Stimulated activated effector memory CD8-positive, alpha-beta T cell treated with anti-CD3 and anti-CD28 coated beads, Interleukin-12 subunit alpha, Interleukin-12 subunit beta, amount 100 ng/mL, for 72 hours (primary cell): ENCODE data around the gene LILRB1.
"Not testable (repeated sequence)": the region's sequence is repeated elsewhere in the genome, so short reads cannot be mapped to it uniquely, and the experiment has no call there.

ENCODE experiments used
- ATAC-seq: fragments of 150-1000 bp; cut with Tn5 transposase; 2 replicates; pipeline ENCODE4 v1.10.0; 2021
- DNase-seq, 2 donors: peaks; one replicate each; pipeline ENCODE4 v3.0.0; 2021 to 2022; ENCODE audit warnings: low spot score in 2 of 2
- H3K27ac Mint-ChIP-seq: one replicate; pipeline ENCODE4 v1.8.0; 2022; ENCODE audit warnings: mild to moderate bottlenecking, mixed read lengths
- H3K36me3 Mint-ChIP-seq: one replicate; pipeline ENCODE4 v1.8.0; 2022; ENCODE audit warnings: mild to moderate bottlenecking, mixed read lengths
- H3K4me1 Mint-ChIP-seq: one replicate; pipeline ENCODE4 v1.8.0; 2022; ENCODE audit warnings: mixed read lengths
- H3K4me3 Mint-ChIP-seq: one replicate; pipeline ENCODE4 v1.8.0; 2022; ENCODE audit warnings: mild to moderate bottlenecking, mixed read lengths
- H3K9me3 Mint-ChIP-seq: one replicate; pipeline ENCODE4 v1.8.0; 2022; ENCODE audit warnings: mixed read lengths

LILRB1 gene

GRCh38 chr19:54614726-54615125 is 15.6 kb upstream of the LILRB1 start:
- no peak for ATAC-seq
- Mint-ChIP-seq H3K27ac (no peak overlapping the region), H3K4me1 (peaks cover 11% of the 10 kb centered on the region)

DNA sequence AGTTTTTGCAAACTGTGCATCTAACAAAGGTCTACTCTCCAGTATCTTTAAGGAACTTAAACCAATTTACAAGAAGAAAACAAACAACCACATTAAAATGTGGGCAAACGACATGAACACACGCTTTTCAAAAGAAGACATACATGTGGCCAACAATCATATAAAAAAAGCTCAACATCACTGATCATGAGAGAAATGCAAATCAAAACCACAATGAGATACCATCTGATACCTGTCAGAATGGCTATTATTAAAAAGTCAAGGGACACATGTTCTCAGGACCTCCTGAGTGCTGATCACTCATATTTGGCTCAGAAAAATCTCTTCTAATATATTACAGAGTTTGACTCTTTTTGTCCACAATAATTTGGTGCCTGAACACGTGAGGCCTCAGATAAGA is 14.2 kb upstream of the LILRB1 start:
- no peaks in the 10 kb centered on the region for H3K36me3 Mint-ChIP-seq
- peaks cover 11% of the 10 kb centered on the region for H3K4me1 Mint-ChIP-seq
- ATAC-seq (no peak), DNase-seq (no peak)
- no peak overlapping the region for H3K4me3 Mint-ChIP-seq
- H3K27ac Mint-ChIP-seq: no peak overlapping the region
- no peaks in the 10 kb centered on the region for H3K9me3 Mint-ChIP-seq

More at GRCh38 chr19:54614726-54615125, 15.6 kb upstream of the LILRB1 start:
- no peak for DNase-seq
- Mint-ChIP-seq H3K4me3 (no peak overlapping the region), H3K9me3 (no peaks in the 10 kb centered on the region), H3K36me3 (no peaks in the 10 kb centered on the region)

DNA sequence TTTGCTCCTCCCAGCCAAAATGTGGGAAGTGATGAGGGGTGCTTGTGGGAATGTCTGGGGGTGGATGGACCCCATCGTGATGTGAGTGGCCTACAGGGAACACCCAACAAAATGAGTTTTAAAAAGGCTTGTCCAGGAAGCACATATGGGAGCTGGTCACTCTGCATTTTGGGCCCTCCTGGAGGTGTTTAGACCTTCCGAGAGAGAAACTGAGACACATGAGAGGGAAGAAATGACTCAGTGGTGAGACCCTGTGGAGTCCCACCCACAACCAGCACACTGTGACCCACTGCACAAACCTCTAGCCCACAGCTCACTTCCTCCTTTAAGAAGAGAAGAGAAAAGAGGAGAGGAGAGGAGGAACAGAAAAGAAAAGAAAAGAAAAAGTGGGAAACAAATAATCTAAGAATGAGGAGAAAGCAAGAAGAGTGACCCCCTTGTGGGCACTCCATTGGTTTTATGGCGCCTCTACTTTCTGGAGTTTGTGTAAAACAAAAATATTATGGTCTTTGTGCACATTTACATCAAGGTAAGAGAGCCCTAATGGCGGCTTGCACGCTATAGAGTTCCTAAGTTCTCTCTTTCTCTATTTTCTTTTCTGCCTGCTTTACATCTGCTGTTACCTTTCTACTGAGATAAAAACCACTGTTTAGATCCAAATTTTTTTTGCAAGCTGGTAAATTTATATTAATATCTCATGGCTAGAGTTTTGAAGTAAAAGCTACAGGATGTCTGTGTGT is 13.3 kb upstream of the LILRB1 start:
- Mint-ChIP-seq H3K36me3 (no peaks in the 10 kb centered on the region), H3K27ac (peak overlapping the region; percentile 72), H3K4me3 (peak overlapping the region; percentile 68), H3K9me3 (no peaks in the 10 kb centered on the region), H3K4me1 (peaks cover 18% of the 10 kb centered on the region)
- ATAC-seq: peak; percentile 78
- peak in 1 of 2 donors; percentile 60 for DNase-seq

GRCh38 chr19:54620464-54620863 is 9.8 kb upstream of the LILRB1 start:
- H3K27ac Mint-ChIP-seq: no peak overlapping the region
- H3K4me1 Mint-ChIP-seq: peaks cover 43% of the 10 kb centered on the region
- peak overlapping the region; percentile 18 for H3K4me3 Mint-ChIP-seq
- no peaks in the 10 kb centered on the region for H3K9me3 Mint-ChIP-seq
- DNase-seq (no peak), ATAC-seq (no peak)
- no peaks in the 10 kb centered on the region for H3K36me3 Mint-ChIP-seq

DNA sequence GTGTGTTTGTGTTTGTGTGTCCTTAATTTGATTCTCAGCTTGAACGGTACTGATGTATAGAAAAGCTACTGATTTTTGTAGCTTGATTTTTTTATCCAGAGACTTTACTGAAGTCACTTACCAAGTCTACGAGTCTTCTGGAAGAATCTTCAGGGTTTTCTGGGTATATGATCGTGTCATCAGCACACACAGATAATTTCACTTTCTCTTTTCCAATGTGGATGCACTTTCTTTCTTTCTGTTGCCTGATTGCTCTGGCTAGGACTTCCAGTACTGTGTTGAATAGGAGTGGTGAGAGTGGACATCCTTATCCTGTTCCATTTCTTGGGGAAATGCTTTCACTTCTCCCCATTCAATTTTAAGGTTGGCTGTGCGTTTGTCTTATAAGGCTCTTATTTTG is 7.9 kb upstream of the LILRB1 start:
- Mint-ChIP-seq H3K4me1 (peaks cover 39% of the 10 kb centered on the region), H3K9me3 (no peaks in the 10 kb centered on the region), H3K36me3 (peaks cover under 1% of the 10 kb centered on the region), H3K27ac (peak overlapping the region; percentile 64), H3K4me3 (peak overlapping the region; percentile 57)
- peak in 1 of 2 donors; percentile 33 for DNase-seq
- no peak for ATAC-seq

- H3K4me1 Mint-ChIP-seq: peaks cover 39% of the 10 kb centered on the region
- peak; percentile 57 for ATAC-seq
- DNase-seq: peak in 1 of 2 donors; percentile 48
- H3K9me3 Mint-ChIP-seq, H3K36me3 Mint-ChIP-seq: not testable (repeated sequence)
- peak overlapping the region; percentile 57 for H3K4me3 Mint-ChIP-seq
- H3K27ac Mint-ChIP-seq: peak overlapping the region; percentile 74
Observed at GRCh38 chr19:54624234-54624633, 6.0 kb upstream of the LILRB1 start.

DNA sequence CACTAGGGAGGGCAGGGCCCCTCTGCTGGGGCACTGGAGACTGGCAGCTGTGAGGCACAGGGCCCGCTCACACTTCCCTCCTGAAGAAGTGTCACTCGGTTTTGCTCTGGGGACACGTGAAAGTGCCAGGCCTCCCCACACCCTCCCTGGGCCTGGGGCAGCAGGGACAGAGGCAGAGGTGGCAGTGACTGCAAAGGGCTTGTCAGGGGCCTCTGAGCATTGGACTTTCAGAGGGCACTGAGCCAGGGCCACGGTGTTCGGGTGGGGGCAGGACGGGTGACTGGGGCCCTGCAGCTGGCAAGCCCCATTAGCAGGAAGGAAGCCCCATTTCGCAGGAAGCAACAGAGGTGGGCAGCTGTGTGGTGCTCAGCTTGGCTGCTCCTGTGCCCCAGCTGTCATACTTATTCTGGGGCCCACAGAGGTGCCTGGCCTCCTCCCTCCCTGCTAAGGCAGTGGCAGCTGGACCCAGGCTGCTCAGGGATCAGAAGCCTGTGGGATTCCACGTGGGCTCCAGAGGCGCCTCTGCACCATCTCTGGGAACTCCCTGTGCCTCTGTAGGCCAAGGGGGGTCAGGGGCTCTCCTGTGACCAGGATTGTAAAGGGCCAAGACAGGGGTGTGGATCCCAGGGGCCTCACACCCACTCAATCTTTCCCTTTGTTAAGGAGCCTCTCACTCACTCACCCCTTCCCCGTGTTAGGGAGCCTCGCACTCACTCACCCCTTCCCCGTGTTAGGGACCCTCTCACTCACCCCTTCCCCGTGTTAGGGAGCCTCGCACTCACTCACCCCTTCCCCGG is 5.2 kb upstream of the LILRB1 start:
- H3K36me3 Mint-ChIP-seq, H3K9me3 Mint-ChIP-seq: not testable (repeated sequence)
- Mint-ChIP-seq H3K4me1 (peaks cover 44% of the 10 kb centered on the region), H3K27ac (peak overlapping the region; percentile 74), H3K4me3 (peak overlapping the region; percentile 57)
- DNase-seq (peak in 1 of 2 donors; percentile 38), ATAC-seq (peak; percentile 63)

DNA sequence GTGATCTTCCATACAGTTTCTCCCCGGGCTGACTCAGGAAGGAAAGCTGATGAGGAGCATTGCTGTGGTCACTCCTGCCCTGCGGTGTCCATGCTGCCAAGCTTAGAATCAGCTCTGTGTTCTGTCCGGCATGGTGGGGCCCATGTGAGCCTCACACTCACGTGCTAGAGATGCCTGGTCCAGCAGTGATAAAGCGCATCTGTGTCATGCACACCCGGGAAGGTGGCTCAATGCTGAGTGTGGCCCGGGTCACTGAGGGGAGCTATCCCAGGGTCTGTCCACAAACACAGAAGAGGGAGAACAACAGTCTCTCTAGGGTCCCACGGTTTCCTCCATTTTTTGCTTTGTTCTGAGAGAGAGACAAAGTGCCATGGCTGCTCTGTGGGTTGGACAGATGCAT is 3.5 kb upstream of the LILRB1 start:
- H3K4me1 Mint-ChIP-seq: peaks cover 44% of the 10 kb centered on the region
- H3K9me3 Mint-ChIP-seq: no peaks in the 10 kb centered on the region
- DNase-seq: peak in 1 of 2 donors; percentile 33
- no peak overlapping the region for H3K27ac Mint-ChIP-seq
- no peak overlapping the region for H3K4me3 Mint-ChIP-seq
- peaks cover 6% of the 10 kb centered on the region for H3K36me3 Mint-ChIP-seq
- no peak for ATAC-seq

GRCh38 chr19:54627912-54628311 is 2.4 kb upstream of the LILRB1 start:
- peak in 1 of 2 donors; percentile 40 for DNase-seq
- H3K4me3 Mint-ChIP-seq, H3K9me3 Mint-ChIP-seq, ATAC-seq, H3K27ac Mint-ChIP-seq: not testable (repeated sequence)
- Mint-ChIP-seq H3K4me1 (peaks cover 34% of the 10 kb centered on the region), H3K36me3 (peaks cover 13% of the 10 kb centered on the region)

DNA sequence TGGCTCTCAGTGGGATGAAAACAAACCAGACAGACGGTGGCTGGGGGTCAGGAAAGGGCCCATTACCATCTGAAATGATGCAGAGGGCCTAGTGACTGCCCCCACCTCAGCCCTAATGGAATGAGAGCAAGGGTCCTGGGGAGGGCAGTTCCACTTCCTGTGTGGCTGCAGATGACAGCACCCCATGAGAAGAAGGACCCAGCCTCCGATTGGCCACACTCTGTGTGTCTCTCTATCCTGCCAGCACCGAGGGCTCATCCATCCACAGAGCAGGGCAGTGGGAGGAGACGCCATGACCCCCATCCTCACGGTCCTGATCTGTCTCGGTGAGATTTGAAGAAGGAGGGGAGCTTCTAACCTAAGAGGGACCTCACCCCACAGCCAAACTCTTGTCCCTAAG is 498 bp downstream of the LILRB1 start:
- DNase-seq (peak in 1 of 2 donors; percentile 47), ATAC-seq (no peak)
- Mint-ChIP-seq H3K9me3 (no peaks in the 10 kb centered on the region), H3K4me1 (peaks cover 15% of the 10 kb centered on the region), H3K27ac (peak overlapping the region; percentile 40), H3K4me3 (peak overlapping the region; percentile 10), H3K36me3 (peaks cover 13% of the 10 kb centered on the region)

DNA sequence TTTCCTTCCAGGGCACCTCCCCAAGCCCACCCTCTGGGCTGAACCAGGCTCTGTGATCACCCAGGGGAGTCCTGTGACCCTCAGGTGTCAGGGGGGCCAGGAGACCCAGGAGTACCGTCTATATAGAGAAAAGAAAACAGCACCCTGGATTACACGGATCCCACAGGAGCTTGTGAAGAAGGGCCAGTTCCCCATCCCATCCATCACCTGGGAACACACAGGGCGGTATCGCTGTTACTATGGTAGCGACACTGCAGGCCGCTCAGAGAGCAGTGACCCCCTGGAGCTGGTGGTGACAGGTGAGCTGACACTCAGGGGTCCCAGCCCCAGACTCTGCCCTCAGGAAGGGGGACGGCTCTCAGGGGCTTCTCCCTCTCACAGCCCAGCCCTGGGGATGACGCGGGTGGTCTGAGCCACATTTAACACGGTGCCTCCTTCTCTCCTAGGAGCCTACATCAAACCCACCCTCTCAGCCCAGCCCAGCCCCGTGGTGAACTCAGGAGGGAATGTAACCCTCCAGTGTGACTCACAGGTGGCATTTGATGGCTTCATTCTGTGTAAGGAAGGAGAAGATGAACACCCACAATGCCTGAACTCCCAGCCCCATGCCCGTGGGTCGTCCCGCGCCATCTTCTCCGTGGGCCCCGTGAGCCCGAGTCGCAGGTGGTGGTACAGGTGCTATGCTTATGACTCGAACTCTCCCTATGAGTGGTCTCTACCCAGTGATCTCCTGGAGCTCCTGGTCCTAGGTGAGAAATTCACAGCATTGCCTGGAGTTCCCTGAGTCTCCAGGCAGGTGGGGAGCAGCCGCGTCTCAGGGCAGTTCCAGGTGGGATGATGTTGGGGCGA is 1.4 kb downstream of the LILRB1 start:
- H3K27ac Mint-ChIP-seq, DNase-seq, H3K9me3 Mint-ChIP-seq, H3K4me3 Mint-ChIP-seq, ATAC-seq: not testable (repeated sequence)
- Mint-ChIP-seq H3K36me3 (peaks cover 13% of the 10 kb centered on the region), H3K4me1 (peaks cover 11% of the 10 kb centered on the region)

DNA sequence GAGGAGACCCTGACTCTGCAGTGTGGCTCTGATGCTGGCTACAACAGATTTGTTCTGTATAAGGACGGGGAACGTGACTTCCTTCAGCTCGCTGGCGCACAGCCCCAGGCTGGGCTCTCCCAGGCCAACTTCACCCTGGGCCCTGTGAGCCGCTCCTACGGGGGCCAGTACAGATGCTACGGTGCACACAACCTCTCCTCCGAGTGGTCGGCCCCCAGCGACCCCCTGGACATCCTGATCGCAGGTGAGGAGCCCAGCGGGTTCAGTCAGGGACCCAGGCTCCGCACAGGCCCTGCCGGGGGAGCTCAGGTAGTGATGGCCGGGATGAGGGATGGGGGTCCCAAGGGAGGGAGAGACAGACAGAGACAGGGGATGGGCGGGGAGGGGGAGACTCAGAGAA is 2.2 kb downstream of the LILRB1 start:
- H3K4me1 Mint-ChIP-seq: peaks cover 11% of the 10 kb centered on the region
- not testable (repeated sequence) for ATAC-seq, H3K9me3 Mint-ChIP-seq, H3K4me3 Mint-ChIP-seq, H3K27ac Mint-ChIP-seq
- peak in 1 of 2 donors; percentile 25 for DNase-seq
- peaks cover 12% of the 10 kb centered on the region for H3K36me3 Mint-ChIP-seq

DNA sequence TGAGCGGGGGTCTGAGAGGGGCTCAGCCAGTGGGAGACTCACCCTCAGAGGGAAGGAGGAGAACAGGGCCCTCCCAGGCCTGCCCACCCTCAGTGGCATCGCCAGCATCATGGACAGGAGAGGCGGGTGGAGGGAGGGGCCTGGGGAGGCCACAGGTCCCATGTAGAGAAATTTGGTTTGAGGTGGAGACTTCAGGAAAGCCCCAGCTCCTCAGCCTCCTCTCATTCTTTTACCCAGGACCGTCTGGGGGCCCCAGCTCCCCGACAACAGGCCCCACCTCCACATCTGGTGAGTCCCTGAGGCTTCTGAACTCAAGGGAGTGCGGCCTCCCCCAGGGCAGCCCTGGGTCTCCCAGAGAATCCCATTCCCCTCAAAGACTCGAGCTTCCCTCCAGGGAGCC is 3.1 kb downstream of the LILRB1 start:
- H3K27ac Mint-ChIP-seq: no peak overlapping the region
- H3K9me3 Mint-ChIP-seq: no peaks in the 10 kb centered on the region
- no peak overlapping the region for H3K4me3 Mint-ChIP-seq
- ATAC-seq (no peak), DNase-seq (no peak)
- peaks cover 7% of the 10 kb centered on the region for H3K36me3 Mint-ChIP-seq
- H3K4me1 Mint-ChIP-seq: peaks cover 11% of the 10 kb centered on the region

GRCh38 chr19:54636081-54636480 is 5.8 kb downstream of the LILRB1 start:
- not testable (repeated sequence) for H3K9me3 Mint-ChIP-seq, H3K4me3 Mint-ChIP-seq, H3K27ac Mint-ChIP-seq, H3K4me1 Mint-ChIP-seq, H3K36me3 Mint-ChIP-seq, DNase-seq, ATAC-seq

DNA sequence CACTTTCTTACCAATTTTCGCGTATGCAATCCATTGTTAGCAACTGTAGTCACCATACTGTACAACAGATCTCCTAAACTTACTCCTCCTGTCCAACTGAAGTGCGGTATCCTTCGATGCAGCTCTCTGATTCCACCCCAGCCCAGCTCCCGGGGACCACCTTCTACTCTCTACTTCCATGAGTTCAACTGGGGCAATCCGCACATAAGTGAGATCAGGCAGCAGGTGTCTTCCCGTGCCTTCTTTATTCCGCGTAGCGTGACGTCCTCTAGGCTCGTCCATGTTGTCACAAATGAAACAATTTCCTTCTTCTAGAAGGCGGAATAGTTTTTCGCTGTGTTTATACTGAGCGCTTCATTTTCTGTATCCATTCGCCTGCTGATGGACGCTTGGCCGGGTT is 8.4 kb downstream of the LILRB1 start:
- no peaks in the 10 kb centered on the region for H3K4me1 Mint-ChIP-seq
- no peaks in the 10 kb centered on the region for H3K9me3 Mint-ChIP-seq
- no peak for ATAC-seq

More for the DNA sequence above, 8.4 kb downstream of the LILRB1 start:
- Mint-ChIP-seq H3K27ac (no peak overlapping the region), H3K36me3 (no peaks in the 10 kb centered on the region), H3K4me3 (no peak overlapping the region)
- DNase-seq: no peak
